ENCODE results near the gene WDR75.

Gene WDR75

DNA sequence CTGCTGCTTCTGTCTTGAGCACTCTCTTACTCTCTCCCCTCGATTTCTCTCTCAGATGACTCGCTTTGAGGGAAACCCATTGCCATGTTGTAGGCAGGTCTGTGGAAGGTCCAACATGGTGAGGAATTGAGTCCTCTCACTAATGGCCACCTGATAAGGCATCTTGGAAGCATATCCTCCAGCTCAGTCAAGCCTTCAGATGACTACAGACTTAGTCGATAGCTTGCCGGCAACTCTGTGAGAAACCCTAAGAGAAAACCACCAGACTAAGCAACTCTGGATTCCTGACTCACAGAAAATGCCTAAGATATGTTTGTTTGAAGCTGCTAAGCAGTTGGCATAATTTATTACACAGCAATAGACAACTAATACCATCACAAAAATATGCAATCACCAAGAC lies 51.2 kb downstream of the WDR75 start:
- Histone ChIP-seq H3K4me3 (no peak overlapping the region), H3K27ac (no peak overlapping the region)
- no peak for DNase-seq (ENCODE audit: low spot score)
- TF ChIP-seq, protein P1, sequence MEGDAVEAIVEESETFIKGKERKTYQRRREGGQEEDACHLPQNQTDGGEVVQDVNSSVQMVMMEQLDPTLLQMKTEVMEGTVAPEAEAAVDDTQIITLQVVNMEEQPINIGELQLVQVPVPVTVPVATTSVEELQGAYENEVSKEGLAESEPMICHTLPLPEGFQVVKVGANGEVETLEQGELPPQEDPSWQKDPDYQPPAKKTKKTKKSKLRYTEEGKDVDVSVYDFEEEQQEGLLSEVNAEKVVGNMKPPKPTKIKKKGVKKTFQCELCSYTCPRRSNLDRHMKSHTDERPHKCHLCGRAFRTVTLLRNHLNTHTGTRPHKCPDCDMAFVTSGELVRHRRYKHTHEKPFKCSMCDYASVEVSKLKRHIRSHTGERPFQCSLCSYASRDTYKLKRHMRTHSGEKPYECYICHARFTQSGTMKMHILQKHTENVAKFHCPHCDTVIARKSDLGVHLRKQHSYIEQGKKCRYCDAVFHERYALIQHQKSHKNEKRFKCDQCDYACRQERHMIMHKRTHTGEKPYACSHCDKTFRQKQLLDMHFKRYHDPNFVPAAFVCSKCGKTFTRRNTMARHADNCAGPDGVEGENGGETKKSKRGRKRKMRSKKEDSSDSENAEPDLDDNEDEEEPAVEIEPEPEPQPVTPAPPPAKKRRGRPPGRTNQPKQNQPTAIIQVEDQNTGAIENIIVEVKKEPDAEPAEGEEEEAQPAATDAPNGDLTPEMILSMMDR (IDR thresholded peaks at IDR 0.05): no peak

DNA sequence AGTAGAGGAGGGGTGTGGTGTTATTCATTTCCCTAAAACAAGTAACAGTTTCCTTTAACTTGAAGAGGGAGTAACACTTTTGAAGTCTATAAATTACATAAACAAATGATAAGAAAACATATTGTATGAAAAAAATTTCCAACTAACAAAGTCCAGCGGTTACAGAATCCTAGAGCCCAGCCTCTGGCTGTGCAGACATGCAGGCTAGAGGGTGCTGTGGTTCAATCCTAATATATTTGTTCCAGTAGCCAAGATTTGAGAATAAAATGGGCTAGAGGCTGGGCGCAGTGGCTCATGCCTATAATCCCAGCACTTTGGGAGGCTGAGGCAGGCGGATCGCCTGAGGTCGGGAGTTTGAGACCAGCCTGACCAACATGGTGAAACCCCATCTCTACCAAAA lies 56.9 kb downstream of the WDR75 start:
- Histone ChIP-seq H3K4me3 (no peak overlapping the region), H3K27ac (no peak overlapping the region)
- no peak for DNase-seq (ENCODE audit: low spot score)
- TF ChIP-seq, protein P1 (IDR thresholded peaks at IDR 0.05): no peak

DNA sequence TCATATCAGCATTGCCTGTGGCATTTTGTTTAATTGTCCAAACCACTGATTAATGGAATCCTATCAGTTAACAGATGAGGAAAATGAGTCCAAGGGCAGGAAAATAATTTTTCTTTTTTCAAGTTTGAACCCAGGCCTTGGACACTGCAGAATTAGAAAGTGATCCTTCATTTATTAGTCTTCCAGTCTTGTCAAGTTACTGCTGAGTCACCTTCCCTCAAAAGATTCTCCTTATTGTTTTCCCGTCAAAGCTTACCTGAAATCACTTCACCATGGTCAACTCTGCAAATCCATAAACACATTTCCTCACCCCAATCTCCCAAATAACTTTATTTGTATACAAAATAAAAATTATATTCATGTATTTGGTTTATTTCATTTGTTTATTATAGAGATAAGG lies 57.9 kb downstream of the WDR75 start:
- Histone ChIP-seq H3K27ac (no peak overlapping the region), H3K4me3 (no peak overlapping the region)
- no peak for DNase-seq (ENCODE audit: low spot score)
- TF ChIP-seq, protein P1 (IDR thresholded peaks at IDR 0.05): no peak

DNA sequence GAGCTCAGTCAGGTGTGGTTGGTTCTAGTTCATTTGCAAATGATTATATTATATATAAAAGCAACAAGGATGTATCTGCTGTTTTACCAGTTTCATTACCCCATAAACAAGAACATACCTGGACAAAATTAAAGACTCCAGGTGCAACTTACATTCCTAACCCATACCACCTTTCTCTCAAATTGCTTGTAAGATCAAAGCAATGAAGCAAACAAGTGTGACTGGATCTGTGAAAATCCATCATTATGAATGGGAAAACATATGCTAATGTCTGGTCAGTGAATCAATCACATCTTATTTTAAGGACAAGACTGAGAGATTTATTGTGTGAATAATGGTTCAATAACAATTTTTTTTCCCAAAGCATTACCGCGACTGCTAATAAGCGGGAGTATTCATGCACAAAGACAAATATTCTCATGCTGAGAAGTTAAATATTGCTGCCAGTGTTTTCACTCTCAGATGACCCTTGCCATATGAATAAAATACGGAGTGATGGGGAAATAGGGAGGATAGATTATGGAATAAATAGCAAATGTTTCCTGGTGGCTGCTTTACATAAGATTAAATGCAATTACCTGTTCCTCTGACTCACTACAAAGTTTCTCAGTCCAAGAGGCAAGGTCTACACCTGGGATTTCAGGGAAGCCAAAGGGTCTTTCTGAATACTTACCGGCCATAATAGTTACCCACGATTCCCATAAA lies 59.3 kb downstream of the WDR75 start:
- H3K27ac ChIP-seq: no peak overlapping the region
- TF ChIP-seq, protein P1 (IDR thresholded peaks at IDR 0.05): no peak
- no peak overlapping the region for H3K4me3 ChIP-seq
- no peak for DNase-seq (ENCODE audit: low spot score)

DNA sequence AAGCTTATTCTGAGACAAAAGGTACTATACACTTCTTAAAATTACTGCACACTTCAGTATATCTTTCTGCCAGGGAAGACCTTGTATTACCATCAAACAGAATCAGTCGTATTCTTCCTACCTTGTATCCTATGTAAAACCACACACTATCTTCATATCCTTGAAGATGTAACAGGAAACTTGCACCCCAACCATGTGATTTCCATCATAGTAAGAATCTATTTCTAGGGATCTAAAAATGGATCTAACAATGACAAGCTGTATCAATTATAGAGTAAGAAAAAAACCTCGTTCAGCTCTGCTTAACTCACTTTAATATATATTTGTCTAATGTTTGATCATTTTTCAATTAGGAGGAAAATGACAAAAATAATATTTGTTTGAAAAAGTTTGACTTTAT lies 60.2 kb downstream of the WDR75 start:
- Histone ChIP-seq H3K4me3 (no peak overlapping the region), H3K27ac (no peak overlapping the region)
- no peak for DNase-seq (ENCODE audit: low spot score)
- TF ChIP-seq, protein P1 (IDR thresholded peaks at IDR 0.05): no peak

DNA sequence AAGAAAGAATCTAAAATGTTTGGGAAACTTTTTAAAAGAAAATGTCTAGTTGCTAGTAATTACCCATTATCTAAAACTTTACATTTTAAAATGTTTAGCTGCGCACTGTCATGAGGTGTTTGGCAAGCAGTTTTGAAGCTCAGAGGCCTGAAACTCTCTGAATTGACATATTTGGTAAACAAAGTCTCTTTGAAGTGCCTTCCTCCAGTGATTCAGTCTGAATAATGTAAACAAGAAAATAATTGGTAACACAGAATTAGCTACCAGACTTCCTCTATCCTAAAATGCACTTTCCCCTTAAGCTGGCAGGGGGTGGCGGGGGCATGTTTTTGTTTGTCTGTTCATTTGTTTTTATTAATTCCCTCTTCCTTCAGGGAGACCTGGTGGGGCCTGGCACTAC lies 61.4 kb downstream of the WDR75 start:
- DNase-seq (ENCODE audit: low spot score): no peak
- TF ChIP-seq, protein P1 (IDR thresholded peaks at IDR 0.05): no peak
- Histone ChIP-seq H3K27ac (no peak overlapping the region), H3K4me3 (no peak overlapping the region)

DNA sequence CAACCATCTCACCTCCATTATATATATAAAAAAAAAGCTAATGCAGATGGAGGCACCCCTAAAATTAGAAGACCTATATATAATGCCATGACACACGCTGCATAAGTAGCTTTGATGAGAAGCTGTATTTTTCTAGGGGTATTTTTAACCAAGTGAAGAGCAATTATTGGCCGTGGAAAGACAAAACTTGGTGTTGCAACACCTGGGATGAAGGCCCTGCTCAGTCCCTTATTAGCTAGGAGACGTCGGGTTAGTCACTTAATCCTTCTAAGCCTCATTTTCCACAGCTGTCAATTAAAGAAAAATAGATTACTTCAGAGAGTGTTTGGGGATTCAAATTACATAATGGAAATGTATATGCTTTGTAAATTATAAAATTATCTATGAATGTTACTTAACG lies 63.0 kb downstream of the WDR75 start:
- TF ChIP-seq, protein P1 (IDR thresholded peaks at IDR 0.05): no peak
- DNase-seq (ENCODE audit: low spot score): no peak
- H3K27ac ChIP-seq: no peak overlapping the region
- no peak overlapping the region for H3K4me3 ChIP-seq
